GM19328 (cell line): ENCODE results near the gene AP3M1.

Source experiments
- ATAC-seq: cut with Tn5 transposase; IDR thresholded peaks from one replicate; pipeline ENCODE4 v1.9.1; 2021; ENCODE audit warnings: mild to moderate bottlenecking, moderate library complexity; ENCODE audit not compliant: unreplicated experiment

Gene AP3M1

DNA sequence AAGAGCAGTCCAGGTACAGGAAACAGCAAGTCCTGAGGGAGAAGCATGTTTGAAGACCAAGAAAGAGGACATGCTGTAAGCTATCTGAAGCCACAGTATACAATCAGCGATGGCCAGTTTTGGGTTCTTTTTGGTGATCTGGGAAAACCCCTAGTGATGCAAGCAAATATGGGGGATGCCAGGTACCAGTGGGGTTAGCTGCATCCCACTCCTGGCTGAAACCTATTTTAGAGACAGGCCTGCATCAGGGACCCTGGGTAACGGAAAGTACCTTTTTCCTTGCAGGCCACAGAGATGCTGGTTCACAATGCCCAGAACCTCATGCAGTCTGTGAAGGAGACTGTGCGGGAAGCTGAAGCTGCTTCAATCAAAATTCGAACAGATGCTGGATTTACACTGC lies 32.9 kb downstream of the AP3M1 start:
- ATAC-seq, result no peak

DNA sequence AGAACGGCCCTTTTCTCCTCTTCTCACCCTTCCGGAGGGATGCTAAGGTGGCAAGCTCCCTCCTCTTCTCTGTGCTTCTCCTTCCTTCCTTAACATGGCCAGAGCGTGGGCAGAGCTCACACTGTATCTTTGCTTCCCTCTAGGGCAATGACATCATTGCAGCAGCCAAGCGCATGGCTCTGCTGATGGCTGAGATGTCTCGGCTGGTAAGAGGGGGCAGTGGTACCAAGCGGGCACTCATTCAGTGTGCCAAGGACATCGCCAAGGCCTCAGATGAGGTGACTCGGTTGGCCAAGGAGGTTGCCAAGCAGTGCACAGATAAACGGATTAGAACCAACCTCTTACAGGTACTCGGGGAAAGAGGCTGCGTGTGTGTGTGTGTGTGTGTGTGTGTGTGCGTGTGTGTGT lies 36.6 kb downstream of the AP3M1 start:
- no peak for ATAC-seq

GRCh38 chr10:74113546-74113945 lies 37.1 kb downstream of the AP3M1 start:
- ATAC-seq, result no peak

- no peak for ATAC-seq
These were observed 38.8 kb downstream of the AP3M1 start for GRCh38 chr10:74111799-74112198.

DNA sequence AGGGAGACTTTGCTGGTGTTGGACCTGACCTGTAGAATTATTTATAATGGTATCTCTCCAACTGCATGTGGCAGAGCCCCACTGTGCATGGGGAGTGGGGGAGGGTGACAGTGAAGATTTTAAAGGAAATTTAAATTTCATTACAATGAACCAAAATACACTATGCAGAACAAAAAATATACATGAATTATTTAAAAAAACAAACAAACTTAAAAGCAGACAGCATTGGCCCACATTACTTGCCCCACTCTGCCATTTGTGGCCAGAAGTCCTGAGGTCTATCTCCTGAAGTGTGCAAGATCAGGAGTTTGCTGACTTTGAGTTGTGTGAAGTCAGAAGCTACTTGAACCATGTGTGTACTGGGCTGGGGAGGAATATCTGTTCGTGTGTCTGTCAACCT lies 40.5 kb downstream of the AP3M1 start:
- no peak for ATAC-seq

- ATAC-seq, result no peak
These were observed 41.2 kb downstream of the AP3M1 start for GRCh38 chr10:74109452-74109851.

DNA sequence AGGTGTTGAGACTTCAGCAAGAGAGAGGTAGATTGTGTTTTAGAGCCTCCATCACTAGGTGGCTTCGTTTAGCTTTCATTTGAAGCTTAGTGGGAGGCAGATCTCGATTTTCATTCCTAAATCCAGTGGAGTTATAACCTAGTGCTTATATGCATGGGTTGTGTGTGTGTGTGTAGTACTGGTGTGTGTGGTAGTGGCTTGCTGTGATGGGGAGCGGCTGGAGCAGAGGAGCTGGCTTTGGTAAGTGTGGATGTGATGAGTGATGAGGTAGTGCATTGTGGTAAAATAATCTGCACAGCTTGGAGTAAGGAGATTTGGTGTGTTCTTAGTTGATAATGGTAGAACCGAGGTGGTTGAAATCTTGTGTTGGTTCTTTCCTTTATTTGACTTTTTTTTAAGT lies 43.2 kb downstream of the AP3M1 start:
- no peak for ATAC-seq

DNA sequence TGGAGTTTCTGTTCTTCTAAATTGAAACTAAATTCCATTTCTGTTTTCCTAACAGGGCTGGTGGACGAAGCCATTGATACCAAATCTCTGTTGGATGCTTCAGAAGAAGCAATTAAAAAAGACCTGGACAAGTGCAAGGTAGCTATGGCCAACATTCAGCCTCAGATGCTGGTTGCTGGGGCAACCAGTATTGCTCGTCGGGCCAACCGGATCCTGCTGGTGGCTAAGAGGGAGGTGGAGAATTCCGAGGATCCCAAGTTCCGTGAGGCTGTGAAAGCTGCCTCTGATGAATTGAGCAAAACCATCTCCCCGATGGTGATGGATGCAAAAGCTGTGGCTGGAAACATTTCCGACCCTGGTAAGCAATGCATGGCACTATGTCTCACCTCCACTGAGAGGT lies 45.6 kb downstream of the AP3M1 start:
- ATAC-seq, result no peak

GRCh38 chr10:74104480-74104879 lies 46.1 kb downstream of the AP3M1 start:
- no peak for ATAC-seq

GRCh38 chr10:74103560-74104258 lies 46.9 kb downstream of the AP3M1 start:
- ATAC-seq, result no peak

- no peak for ATAC-seq
These were observed 50.8 kb downstream of the AP3M1 start for GRCh38 chr10:74099836-74100235.

DNA sequence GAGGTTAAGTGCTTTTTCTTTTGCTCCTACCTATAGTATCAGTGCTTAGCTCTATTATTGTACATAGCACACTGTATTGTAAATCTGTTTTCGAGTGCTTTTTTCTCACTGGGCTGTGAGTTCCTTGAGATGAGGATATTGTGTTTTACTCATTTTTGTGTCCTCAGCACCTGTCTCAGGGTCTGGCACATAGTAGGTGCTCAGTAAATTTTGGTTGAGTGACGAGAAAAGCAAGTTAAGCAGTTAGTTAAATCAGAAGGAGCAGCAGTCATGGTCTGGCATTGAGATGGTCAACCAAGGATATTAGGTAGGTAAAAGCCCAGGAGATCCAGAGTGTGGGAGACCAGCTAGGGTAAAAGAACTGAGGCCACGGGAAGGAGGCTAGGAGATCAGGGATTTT lies 51.2 kb downstream of the AP3M1 start:
- ATAC-seq, result no peak

DNA sequence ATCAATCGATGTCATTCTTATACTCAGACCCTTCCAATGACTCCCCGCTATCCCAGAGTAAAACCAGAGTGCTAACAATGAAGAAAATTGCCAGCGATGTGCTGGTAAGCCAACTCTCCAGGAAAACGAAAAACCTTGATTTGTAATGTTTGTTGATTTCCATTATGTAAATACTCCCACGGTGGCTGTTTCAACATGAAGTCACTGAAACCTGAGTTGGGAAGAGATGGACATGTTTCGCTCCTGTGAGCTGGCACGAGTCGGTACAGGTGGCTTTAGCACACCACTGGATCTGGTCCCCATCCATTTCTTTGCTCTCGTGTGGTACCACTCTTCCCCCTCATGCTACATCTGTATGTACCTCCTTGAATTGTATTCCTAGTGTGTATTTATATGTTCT lies 52.9 kb downstream of the AP3M1 start:
- no peak for ATAC-seq

- peak; percentile 84 for ATAC-seq
These were observed 53.9 kb downstream of the AP3M1 start for GRCh38 chr10:74096777-74097176.

DNA sequence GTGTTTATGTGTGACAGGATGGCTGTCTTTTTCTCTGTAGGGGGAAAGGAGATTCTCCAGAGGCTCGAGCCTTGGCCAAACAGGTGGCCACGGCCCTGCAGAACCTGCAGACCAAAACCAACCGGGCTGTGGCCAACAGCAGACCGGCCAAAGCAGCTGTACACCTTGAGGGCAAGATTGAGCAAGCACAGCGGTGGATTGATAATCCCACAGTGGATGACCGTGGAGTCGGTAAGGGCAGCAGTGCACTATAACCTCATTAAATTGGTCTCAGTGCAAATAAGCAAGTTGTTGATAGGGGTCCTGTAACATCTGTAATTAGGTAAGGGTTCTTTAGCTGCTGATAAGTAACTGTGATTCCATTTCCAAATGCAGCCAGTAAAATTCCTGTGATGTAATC lies 56.4 kb downstream of the AP3M1 start:
- no peak for ATAC-seq

GRCh38 chr10:74093530-74094164 lies 57.0 kb downstream of the AP3M1 start:
- ATAC-seq, result no peak

DNA sequence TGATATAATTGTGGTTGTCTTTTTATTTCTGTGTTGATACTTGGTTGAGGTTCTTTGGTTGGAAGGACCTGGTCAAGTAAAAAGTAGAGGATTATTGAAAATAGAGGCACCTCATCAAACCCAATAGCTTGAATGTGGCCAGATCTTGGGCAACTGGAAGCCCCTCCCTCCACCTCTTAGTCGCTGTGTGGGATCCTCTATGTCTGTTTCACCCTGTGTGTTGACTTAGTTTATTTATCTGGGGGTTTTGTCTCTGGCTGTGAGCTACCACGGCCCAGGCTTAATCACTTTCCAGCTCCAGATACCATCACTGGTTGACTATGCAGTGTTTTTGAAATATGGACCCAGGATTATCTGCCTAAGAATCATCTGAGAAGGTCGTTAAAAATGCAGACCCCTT lies 58.3 kb downstream of the AP3M1 start:
- no peak for ATAC-seq

GRCh38 chr10:74088722-74089121 lies 61.9 kb downstream of the AP3M1 start:
- no peak for ATAC-seq

DNA sequence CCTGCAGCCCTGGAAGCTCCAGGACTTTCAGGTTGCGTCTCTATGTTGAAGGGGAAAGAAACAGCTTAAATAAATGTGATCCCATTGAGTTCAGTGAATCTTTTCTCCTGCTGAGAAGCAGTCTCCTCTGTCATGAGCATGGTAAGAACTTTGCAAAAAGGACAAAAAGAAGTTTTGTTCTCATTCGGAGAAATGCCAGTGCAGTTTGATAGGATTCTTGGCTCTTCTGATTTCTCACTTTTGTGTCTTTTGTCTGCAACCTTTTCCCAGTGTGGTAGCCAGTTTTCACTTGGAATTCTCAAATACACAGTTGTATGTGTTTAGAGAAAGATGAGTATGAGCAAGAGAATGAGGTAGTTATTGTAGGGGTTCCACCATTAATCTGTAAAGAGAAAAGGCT lies 64.3 kb downstream of the AP3M1 start:
- ATAC-seq, result no peak

GRCh38 chr10:74084955-74085354 lies 65.7 kb downstream of the AP3M1 start:
- ATAC-seq, result no peak

- ATAC-seq, result no peak
These were observed 67.3 kb downstream of the AP3M1 start for GRCh38 chr10:74083304-74083703.

GRCh38 chr10:74081941-74082718 lies 68.5 kb downstream of the AP3M1 start:
- no peak for ATAC-seq
